Type B pancreatic cell (in vitro differentiated cells): Measurements from ENCODE around the gene KCNN1. TPM values are rescaled to one million over a fixed set of nuclear protein-coding genes. Genes with fewer than 3 reads are reported as not detected.
A peak's percentile ranks its signal among the peaks of the same experiment; 100 is the strongest.

Experiments used
- DNase-seq: peaks from one replicate; pipeline ENCODE4 v3.0.0; 2021; ENCODE audit warnings: mixed read lengths; ENCODE audit not compliant: unreplicated experiment; ENCODE audit errors: extremely low spot score
- H3K27ac Mint-ChIP-seq: 2 replicates; pipeline ENCODE4 v1.8.0; 2021; ENCODE audit warnings: mild to moderate bottlenecking, mixed read lengths
- H3K27me3 Mint-ChIP-seq: 2 replicates; pipeline ENCODE4 v1.8.0; 2021; ENCODE audit warnings: mixed read lengths
- H3K36me3 Mint-ChIP-seq: 2 replicates; pipeline ENCODE4 v1.8.0; 2021; ENCODE audit warnings: mixed read lengths
- H3K4me1 Mint-ChIP-seq: one replicate; pipeline ENCODE4 v1.8.0; 2021; ENCODE audit warnings: mixed read lengths; ENCODE audit not compliant: unreplicated experiment
- H3K4me3 Mint-ChIP-seq: 2 replicates; pipeline ENCODE4 v1.8.0; 2021; ENCODE audit warnings: mild to moderate bottlenecking, mixed read lengths
- H3K9me3 Mint-ChIP-seq: 2 replicates; pipeline ENCODE4 v1.8.0; 2021; ENCODE audit warnings: mixed read lengths
- total RNA-seq: library from RNA; stranded (reverse); gene quantifications from 2 replicates; pipeline ENCODE4 v1.2.1, GENCODE V29; 2021; ENCODE audit warnings: low replicate concordance
- TF ChIP-seq, protein P1 (sequence below): fragments of 200-600 bp; sonication (generic); conservative IDR thresholded peaks from 2 replicates; pipeline ENCODE4 v1.5.0; 2021; ENCODE audit warnings: antibody characterized with exemption, mild to moderate bottlenecking

KCNN1 gene
- total RNA-seq, 1 donor from 2014 or later, result 13.4 TPM

- TF ChIP-seq, protein P1, sequence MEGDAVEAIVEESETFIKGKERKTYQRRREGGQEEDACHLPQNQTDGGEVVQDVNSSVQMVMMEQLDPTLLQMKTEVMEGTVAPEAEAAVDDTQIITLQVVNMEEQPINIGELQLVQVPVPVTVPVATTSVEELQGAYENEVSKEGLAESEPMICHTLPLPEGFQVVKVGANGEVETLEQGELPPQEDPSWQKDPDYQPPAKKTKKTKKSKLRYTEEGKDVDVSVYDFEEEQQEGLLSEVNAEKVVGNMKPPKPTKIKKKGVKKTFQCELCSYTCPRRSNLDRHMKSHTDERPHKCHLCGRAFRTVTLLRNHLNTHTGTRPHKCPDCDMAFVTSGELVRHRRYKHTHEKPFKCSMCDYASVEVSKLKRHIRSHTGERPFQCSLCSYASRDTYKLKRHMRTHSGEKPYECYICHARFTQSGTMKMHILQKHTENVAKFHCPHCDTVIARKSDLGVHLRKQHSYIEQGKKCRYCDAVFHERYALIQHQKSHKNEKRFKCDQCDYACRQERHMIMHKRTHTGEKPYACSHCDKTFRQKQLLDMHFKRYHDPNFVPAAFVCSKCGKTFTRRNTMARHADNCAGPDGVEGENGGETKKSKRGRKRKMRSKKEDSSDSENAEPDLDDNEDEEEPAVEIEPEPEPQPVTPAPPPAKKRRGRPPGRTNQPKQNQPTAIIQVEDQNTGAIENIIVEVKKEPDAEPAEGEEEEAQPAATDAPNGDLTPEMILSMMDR, result peak; percentile 99
- peak; percentile 88 for DNase-seq
- Mint-ChIP-seq H3K27ac (peak overlapping the region; percentile 89), H3K4me1 (peaks cover 7% of the 10 kb centered on the region), H3K36me3 (no peaks in the 10 kb centered on the region), H3K27me3 (peaks cover 4% of the 10 kb centered on the region), H3K9me3 (no peaks in the 10 kb centered on the region), H3K4me3 (peak overlapping the region; percentile 91)
These were observed 40.4 kb downstream of the KCNN1 start for GRCh38 chr19:18007044-18007916.

GRCh38 chr19:18007917-18008673 is 41.2 kb downstream of the KCNN1 start, which contains the start of gene ARRDC2:
Gene ARRDC2 (plus strand): TSS chr19:18008170. CDS start chr19:18008311, 141 bp downstream.
- Mint-ChIP-seq H3K27me3 (peaks cover 4% of the 10 kb centered on the region), H3K4me3 (peak within 1 kb of the TSS; percentile 91), H3K4me1 (peaks cover 10% of the 10 kb centered on the region), H3K36me3 (no peaks in the 10 kb centered on the region), H3K9me3 (no peaks in the 10 kb centered on the region), H3K27ac (peak within 1 kb of the TSS; percentile 89)
- DNase-seq, result peak; percentile 88
- TF ChIP-seq, protein P1, result no peak

DNA sequence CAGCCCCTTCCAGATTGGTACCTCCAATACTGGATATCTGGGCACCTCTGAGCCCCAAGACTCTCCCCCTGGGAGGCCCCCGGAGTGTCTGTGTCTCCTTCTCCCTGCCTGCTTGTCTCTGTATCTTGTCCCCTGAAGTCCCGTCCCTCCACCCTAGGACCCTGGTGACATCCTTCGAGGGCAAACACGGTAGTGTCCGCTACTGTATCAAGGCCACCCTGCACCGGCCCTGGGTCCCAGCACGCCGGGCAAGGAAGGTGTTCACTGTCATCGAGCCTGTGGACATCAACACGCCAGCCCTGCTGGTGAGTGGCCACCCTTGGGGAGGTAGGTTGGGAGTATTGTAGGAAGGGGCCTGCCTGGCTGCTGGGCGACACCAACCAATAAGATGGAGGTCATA is 41.9 kb downstream of the KCNN1 start:
- Mint-ChIP-seq H3K36me3 (no peaks in the 10 kb centered on the region), H3K9me3 (no peaks in the 10 kb centered on the region), H3K4me1 (peaks cover 18% of the 10 kb centered on the region), H3K27me3 (peaks cover 4% of the 10 kb centered on the region), H3K4me3 (peak overlapping the region; percentile 68), H3K27ac (no peak overlapping the region)
- no peak for DNase-seq
- TF ChIP-seq, protein P1, result no peak

- Mint-ChIP-seq H3K4me3 (no peak overlapping the region), H3K4me1 (peaks cover 21% of the 10 kb centered on the region), H3K9me3 (no peaks in the 10 kb centered on the region), H3K36me3 (no peaks in the 10 kb centered on the region), H3K27ac (no peak overlapping the region), H3K27me3 (peaks cover 4% of the 10 kb centered on the region)
- DNase-seq, result no peak
- TF ChIP-seq, protein P1, result no peak
These were observed 42.6 kb downstream of the KCNN1 start for GRCh38 chr19:18009412-18010066.

GRCh38 chr19:18010149-18010548 is 43.2 kb downstream of the KCNN1 start:
- H3K27ac Mint-ChIP-seq, result no peak overlapping the region
- peaks cover 4% of the 10 kb centered on the region for H3K27me3 Mint-ChIP-seq
- peaks cover 21% of the 10 kb centered on the region for H3K4me1 Mint-ChIP-seq

More at GRCh38 chr19:18010149-18010548, 43.2 kb downstream of the KCNN1 start:
- no peaks in the 10 kb centered on the region for H3K9me3 Mint-ChIP-seq
- DNase-seq, result no peak
- TF ChIP-seq, protein P1, result no peak
- no peaks in the 10 kb centered on the region for H3K36me3 Mint-ChIP-seq
- H3K4me3 Mint-ChIP-seq, result no peak overlapping the region
